OCI-LY1 (cell line): Measurements from ENCODE around the gene TAF4.

Experiments used
- EZH2 ChIP-seq: fragments of 200-600 bp; sonication (generic), shearing (Covaris generic); IDR thresholded peaks from 2 replicates; pipeline ENCODE4 v1.8.0; 2017; ENCODE audit warnings: borderline replicate concordance, mixed run types, mild to moderate bottlenecking, antibody characterized with exemption, low read length, moderate library complexity, mixed read lengths
- TF ChIP-seq, protein P1 (sequence below): fragments of 200-600 bp; sonication (generic), shearing (Covaris generic); IDR thresholded peaks from 2 replicates; pipeline ENCODE4 v1.5.1; 2017; ENCODE audit warnings: mild to moderate bottlenecking, antibody characterized with exemption, low read length, moderate library complexity, mixed read lengths

- no peak for TF ChIP-seq EZH2
- TF ChIP-seq, protein P1, sequence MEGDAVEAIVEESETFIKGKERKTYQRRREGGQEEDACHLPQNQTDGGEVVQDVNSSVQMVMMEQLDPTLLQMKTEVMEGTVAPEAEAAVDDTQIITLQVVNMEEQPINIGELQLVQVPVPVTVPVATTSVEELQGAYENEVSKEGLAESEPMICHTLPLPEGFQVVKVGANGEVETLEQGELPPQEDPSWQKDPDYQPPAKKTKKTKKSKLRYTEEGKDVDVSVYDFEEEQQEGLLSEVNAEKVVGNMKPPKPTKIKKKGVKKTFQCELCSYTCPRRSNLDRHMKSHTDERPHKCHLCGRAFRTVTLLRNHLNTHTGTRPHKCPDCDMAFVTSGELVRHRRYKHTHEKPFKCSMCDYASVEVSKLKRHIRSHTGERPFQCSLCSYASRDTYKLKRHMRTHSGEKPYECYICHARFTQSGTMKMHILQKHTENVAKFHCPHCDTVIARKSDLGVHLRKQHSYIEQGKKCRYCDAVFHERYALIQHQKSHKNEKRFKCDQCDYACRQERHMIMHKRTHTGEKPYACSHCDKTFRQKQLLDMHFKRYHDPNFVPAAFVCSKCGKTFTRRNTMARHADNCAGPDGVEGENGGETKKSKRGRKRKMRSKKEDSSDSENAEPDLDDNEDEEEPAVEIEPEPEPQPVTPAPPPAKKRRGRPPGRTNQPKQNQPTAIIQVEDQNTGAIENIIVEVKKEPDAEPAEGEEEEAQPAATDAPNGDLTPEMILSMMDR, result no peak
These were observed 659 bp downstream of the TAF4 start for GRCh38 chr20:62064770-62065673.
